GM12875 (cell line): ENCODE measurements around the gene FNDC3A.
"Not testable (repeated sequence)": the region's sequence is repeated elsewhere in the genome, so short reads cannot be mapped to it uniquely, and the experiment has no call there.

Experiments used
- H3K4me3 ChIP-seq: one replicate; pipeline ENCODE4 v1.5.1; 2011; ENCODE audit warnings: low read depth, low read length, control low read depth
- TF ChIP-seq, protein P1 (sequence below): IDR thresholded peaks from 2 replicates; pipeline ENCODE4 v1.5.1; 2011; ENCODE audit warnings: low read depth, mild to moderate bottlenecking, control low read depth, inconsistent platforms, low read length, moderate library complexity, borderline replicate concordance; ENCODE audit not compliant: insufficient read depth

The FNDC3A gene

DNA sequence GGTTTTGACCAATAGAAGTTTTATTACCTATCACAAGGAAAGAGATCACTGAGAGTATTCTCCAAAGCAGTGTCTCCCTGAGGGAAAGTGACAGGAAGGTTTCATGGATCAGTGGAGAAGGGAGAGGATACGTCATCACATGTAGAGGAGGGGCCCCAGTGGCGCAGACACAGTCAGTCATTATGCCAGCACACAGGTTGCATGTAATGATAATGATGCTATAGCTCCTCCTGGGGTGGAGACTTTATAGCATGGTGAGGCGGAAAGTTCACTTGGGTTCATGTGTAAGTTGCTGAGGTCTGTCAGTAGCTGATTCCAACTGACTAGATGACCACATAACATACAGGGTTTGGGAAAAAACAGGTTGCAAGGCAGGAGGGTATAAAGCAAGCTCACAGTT lies 88.8 kb downstream of the FNDC3A start:
- TF ChIP-seq, protein P1, sequence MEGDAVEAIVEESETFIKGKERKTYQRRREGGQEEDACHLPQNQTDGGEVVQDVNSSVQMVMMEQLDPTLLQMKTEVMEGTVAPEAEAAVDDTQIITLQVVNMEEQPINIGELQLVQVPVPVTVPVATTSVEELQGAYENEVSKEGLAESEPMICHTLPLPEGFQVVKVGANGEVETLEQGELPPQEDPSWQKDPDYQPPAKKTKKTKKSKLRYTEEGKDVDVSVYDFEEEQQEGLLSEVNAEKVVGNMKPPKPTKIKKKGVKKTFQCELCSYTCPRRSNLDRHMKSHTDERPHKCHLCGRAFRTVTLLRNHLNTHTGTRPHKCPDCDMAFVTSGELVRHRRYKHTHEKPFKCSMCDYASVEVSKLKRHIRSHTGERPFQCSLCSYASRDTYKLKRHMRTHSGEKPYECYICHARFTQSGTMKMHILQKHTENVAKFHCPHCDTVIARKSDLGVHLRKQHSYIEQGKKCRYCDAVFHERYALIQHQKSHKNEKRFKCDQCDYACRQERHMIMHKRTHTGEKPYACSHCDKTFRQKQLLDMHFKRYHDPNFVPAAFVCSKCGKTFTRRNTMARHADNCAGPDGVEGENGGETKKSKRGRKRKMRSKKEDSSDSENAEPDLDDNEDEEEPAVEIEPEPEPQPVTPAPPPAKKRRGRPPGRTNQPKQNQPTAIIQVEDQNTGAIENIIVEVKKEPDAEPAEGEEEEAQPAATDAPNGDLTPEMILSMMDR = no peak
- H3K4me3 ChIP-seq = no peak overlapping the region

DNA sequence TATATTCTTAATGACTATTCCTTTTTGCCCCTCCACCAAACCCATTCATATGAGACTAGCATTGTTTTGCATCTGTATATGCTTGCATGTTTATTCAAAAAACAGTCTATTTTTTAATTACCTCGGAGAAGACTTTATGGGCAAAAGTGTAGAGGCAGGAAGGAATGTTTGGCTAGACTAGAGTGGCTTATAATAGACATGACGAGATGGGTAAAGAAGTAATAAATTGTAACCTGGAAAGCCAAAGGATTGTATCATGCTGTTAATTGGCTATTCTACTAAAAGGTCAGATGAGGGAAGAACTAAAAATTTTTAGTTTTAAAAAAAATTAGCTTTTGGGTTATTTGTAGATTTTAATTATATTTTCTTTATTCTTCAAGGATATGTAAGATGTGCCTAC lies 91.1 kb downstream of the FNDC3A start:
- TF ChIP-seq, protein P1 = no peak
- no peak overlapping the region for H3K4me3 ChIP-seq

DNA sequence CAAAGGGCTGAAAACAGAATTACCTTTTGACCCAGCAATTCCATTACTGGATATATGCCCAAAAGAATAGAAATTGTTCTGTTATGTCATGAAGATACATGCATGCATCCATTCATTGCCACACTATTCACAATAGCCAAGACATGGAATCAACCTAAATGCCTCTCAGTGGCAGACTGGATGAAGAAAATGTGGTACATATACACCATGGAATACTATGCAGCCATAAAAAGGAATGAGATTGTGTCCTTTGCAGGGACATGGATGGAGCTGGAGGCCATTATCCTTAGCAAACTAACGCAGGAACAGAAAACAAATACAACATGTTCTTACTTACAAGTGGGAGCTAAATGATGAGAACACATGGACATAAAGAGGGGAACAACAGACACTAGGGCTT lies 92.8 kb downstream of the FNDC3A start:
- not testable (repeated sequence) for H3K4me3 ChIP-seq

DNA sequence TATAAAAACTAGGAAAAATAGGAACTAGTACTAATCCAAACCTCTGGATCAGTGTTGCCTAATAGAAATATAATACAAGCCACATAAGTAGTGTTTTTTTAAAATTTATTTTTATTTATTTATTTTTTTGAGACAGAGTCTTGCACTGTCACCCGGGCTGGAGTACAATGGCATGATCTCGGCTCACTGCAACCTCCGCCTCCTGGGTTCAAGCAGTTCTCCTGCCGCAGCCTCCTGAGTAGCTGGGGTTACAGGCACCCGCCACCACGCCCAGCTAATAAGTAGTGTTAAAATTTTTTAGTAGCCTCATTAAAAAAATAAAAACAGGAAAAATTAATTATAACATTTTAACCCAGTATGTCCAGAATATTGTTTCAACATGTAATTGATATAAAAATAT lies 94.3 kb downstream of the FNDC3A start:
- H3K4me3 ChIP-seq = not testable (repeated sequence)

DNA sequence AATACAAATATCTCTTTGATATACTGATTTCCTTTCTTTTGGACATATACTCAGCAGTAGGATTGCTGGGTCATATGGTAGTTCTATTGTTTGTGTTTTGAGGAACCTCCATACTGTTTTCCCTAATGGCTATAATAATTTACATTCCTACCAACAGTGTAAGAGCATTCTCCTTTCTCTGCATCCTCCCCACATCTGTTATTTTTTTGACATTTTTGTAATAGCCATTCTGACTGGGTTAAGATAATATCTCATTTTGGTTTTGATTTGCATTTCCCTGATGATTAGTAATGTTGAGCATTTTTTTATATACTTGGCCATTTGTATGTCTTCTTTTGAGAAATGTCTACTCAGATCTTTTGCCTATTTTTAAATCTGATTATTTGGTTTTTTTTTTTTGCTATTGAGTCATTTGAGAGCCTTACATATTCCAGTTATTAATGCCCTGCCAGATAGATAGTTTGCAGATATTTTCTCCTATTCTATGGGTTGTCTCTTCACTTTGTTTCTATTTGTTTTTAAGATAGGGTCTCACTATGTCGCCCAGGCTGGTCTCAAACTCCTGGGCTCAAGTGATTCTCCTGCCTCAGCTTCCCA lies 95.7 kb downstream of the FNDC3A start:
- no peak overlapping the region for H3K4me3 ChIP-seq
- TF ChIP-seq, protein P1 = no peak

DNA sequence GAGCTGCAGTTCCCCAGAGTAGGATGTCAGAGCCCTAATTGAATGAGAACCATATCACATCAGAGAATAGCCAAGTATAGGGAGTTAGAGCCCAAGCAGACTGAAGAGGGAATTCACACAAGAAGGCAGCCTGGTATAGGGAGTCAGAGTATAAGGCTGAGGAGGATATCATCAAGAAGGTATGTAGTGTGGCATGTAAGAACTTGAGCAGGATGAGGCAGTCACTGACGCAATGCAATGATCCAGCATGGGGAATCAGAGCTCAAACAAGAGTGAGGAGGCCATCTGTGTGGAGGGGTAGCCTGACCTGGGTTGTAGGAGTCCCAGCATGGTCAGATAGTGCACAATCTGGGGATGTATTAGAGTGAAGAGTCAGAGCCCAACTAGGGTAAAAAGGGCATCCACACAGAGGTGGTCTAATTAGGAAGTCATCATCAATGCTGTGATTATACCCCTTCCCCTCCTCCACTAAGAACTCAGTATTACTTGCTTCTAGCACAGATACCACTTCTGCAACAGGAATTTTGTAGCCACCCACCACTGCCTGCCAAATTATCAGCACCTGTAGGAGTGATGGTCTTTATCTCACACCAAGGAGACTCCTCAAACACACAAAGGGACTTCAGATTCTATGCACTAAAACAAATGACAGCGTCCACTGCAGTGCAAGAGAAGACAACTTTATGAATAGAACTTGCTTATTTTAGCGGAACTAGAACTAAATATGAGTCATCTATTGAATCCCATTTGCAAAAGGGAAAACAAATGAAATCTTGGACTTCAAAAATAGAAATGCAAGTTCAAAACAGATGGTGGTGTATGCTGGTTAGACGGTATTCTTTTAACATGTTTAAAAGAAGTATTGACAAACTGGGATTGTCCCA lies 107.2 kb downstream of the FNDC3A start:
- TF ChIP-seq, protein P1 = no peak
- H3K4me3 ChIP-seq = peak overlapping the region; percentile 15

DNA sequence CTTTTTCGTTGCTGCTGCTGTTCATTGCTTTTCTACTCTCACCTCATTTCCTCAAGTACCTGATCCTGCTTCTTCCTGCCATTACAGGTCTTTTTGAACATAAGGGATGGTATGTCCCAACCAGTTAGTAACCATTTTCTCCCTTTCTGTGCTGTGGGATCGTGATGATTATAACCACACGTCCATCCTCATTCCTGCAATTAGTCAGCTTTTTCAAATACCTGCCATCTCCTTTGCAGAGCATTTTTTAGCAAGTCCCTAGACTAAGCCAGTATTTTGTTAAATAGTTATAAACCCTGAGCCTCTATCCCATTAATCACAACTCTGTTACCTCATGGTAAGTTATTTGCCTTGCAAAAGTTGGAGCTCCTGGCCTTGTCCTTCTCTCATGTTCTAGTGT lies 109.2 kb downstream of the FNDC3A start:
- no peak overlapping the region for H3K4me3 ChIP-seq
- TF ChIP-seq, protein P1 = no peak

DNA sequence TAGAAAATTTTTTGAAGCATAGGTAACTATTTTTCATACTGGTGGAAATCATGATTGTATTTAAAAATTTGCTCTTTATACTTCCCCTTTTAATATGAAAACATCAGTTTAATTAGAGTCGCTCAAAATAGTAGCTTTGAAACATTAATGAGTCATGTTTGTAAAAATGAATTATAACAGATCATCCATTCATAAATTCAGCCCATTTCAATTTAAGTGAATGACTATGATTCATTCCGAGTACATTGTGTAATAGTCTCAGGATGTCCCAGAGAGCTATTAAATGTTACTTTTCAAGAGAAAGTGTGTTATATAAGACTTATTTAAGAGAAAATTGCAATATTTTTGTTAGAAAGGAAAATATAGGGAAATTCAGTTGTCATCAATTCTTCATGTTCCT lies 111.0 kb downstream of the FNDC3A start:
- TF ChIP-seq, protein P1 = no peak
- no peak overlapping the region for H3K4me3 ChIP-seq
